B cell (primary cell): ENCODE results near the gene CRTC3.

Source experiments
- CTCF ChIP-seq: fragments of 200-600 bp; IDR thresholded peaks from one replicate; pipeline ENCODE4 v1.8.0; 2022; ENCODE audit warnings: antibody characterized with exemption, mild to moderate bottlenecking
- EZH2 ChIP-seq: IDR thresholded peaks from 2 replicates; pipeline ENCODE4 v1.6.1; 2012; ENCODE audit warnings: borderline replicate concordance, low read depth, mild to moderate bottlenecking, moderate library complexity, low read length; ENCODE audit not compliant: insufficient read depth, poor library complexity, severe bottlenecking

- TF ChIP-seq CTCF (no peak), EZH2 (no peak)
Measured at GRCh38 chr15:90650956-90651689, 121.4 kb downstream of the CRTC3 start.
